DND-41 (cell line): Measurements from ENCODE around the gene MOV10L1.

Source experiments
- ATAC-seq: fragments of 200-7000 bp; cut with Tn5 transposase; 3 replicates; pipeline ENCODE4 v1.9.1; 2021; ENCODE audit warnings: low read depth; ENCODE audit not compliant: insufficient read depth
- DNase-seq: peaks from one replicate; pipeline ENCODE4 v3.0.0-alpha.2; 2020
- H2AFZ ChIP-seq: 2 replicates; pipeline ENCODE4 v1.6.0; 2012; ENCODE audit warnings: low read depth, low read length
- H3K27ac ChIP-seq: 2 replicates; pipeline ENCODE4 v1.5.1; 2012; ENCODE audit warnings: low read length, inconsistent platforms
- H3K27me3 ChIP-seq: fragments of 200-600 bp; sonication (generic); 2 replicates; pipeline ENCODE4 v1.6.0; 2012; ENCODE audit warnings: low read length, mild to moderate bottlenecking, inconsistent platforms; ENCODE audit not compliant: insufficient read depth, poor library complexity
- H3K36me3 ChIP-seq: 2 replicates; pipeline ENCODE4 v1.5.1; 2012; ENCODE audit warnings: low read length, inconsistent platforms; ENCODE audit not compliant: insufficient read depth
- H3K4me1 ChIP-seq: 2 replicates; pipeline ENCODE4 v1.5.1; 2012; ENCODE audit warnings: mild to moderate bottlenecking, low read length; ENCODE audit not compliant: insufficient read depth
- H3K4me2 ChIP-seq: 2 replicates; pipeline ENCODE4 v1.6.0; 2012; ENCODE audit warnings: mild to moderate bottlenecking, moderate library complexity, low read length, inconsistent platforms; ENCODE audit not compliant: insufficient read depth
- H3K4me3 ChIP-seq, 2 experiments: fragments of 200-600 bp in 1 of 2; shearing (Covaris generic) in 1 of 2; 2 replicates each; pipeline ENCODE4 v1.5.1; 2012 to 2016; ENCODE audit warnings: inconsistent platforms in 2 of 2, low read length in 2 of 2, mild to moderate bottlenecking in 2 of 2, low read depth in 1 of 2, moderate library complexity in 1 of 2
- H3K79me2 ChIP-seq: 2 replicates; pipeline ENCODE4 v1.6.0; 2012; ENCODE audit warnings: low read length, inconsistent platforms; ENCODE audit not compliant: insufficient read depth
- H3K9ac ChIP-seq: 2 replicates; pipeline ENCODE4 v1.6.0; 2012; ENCODE audit warnings: low read depth, mild to moderate bottlenecking, inconsistent platforms, low read length, moderate library complexity
- H3K9me3 ChIP-seq: 2 replicates; pipeline ENCODE4 v1.5.1; 2012; ENCODE audit warnings: low read length, moderate library complexity, mild to moderate bottlenecking, inconsistent platforms; ENCODE audit not compliant: insufficient read depth, severe bottlenecking
- H4K20me1 ChIP-seq: 2 replicates; pipeline ENCODE4 v1.6.0; 2012; ENCODE audit warnings: low read length; ENCODE audit not compliant: insufficient read depth
- CTCF ChIP-seq: IDR thresholded peaks from 2 replicates; pipeline ENCODE4 v1.5.1; 2012; ENCODE audit warnings: borderline replicate concordance, low read length, moderate library complexity, mild to moderate bottlenecking; ENCODE audit not compliant: poor library complexity, severe bottlenecking; ENCODE audit errors: extremely low read depth
- EZH2 ChIP-seq: IDR thresholded peaks from 3 replicates; pipeline ENCODE4 v1.6.1; 2012; ENCODE audit warnings: borderline replicate concordance, low read depth, mild to moderate bottlenecking, moderate library complexity, low read length, inconsistent platforms; ENCODE audit not compliant: severe bottlenecking

MOV10L1 gene

GRCh38 chr22:50089682-50090411 is at the start of gene MOV10L1:
Gene MOV10L1 (plus strand): TSS chr22:50090006. CDS start chr22:50090089, 83 bp downstream.
- H2AFZ ChIP-seq, result no peak within 1 kb of the TSS

GRCh38 chr22:50040717-50041116 is 49.1 kb upstream of the MOV10L1 start:
- no peak for ATAC-seq
- H3K27ac ChIP-seq, result no peak overlapping the region

More at GRCh38 chr22:50089682-50090411, at the start of gene MOV10L1:
- peaks cover 5% of the 10 kb centered on the region for H3K27me3 ChIP-seq
- ATAC-seq, result no peak
- H4K20me1 ChIP-seq, result no peaks in the 10 kb centered on the region
- no peak within 1 kb of the TSS for H3K4me2 ChIP-seq
- DNase-seq, result no peak
- TF ChIP-seq EZH2 (no peak), CTCF (no peak)
- H3K79me2 ChIP-seq, result no peaks in the 10 kb centered on the region
- no peaks in the 10 kb centered on the region for H3K4me1 ChIP-seq
- no peak within 1 kb of the TSS for H3K9ac ChIP-seq
- H3K4me3 ChIP-seq, result no peak within 1 kb of the TSS
- H3K27ac ChIP-seq, result no peak within 1 kb of the TSS
- no peaks in the 10 kb centered on the region for H3K36me3 ChIP-seq
- no peaks in the 10 kb centered on the region for H3K9me3 ChIP-seq

GRCh38 chr22:50041361-50042065 is 48.3 kb upstream of the MOV10L1 start:
- Histone ChIP-seq H3K4me1 (no peaks in the 10 kb centered on the region), H2AFZ (no peak overlapping the region), H3K79me2 (no peaks in the 10 kb centered on the region), H3K27me3 (no peaks in the 10 kb centered on the region), H4K20me1 (no peaks in the 10 kb centered on the region), H3K36me3 (no peaks in the 10 kb centered on the region), H3K9ac (no peak overlapping the region), H3K9me3 (no peaks in the 10 kb centered on the region), H3K4me3 (no peak overlapping the region), H3K4me2 (no peak overlapping the region), H3K27ac (no peak overlapping the region)
- TF ChIP-seq CTCF, result no peak
- TF ChIP-seq EZH2, result no peak
- DNase-seq (no peak), ATAC-seq (no peak)

More at GRCh38 chr22:50040717-50041116, 49.1 kb upstream of the MOV10L1 start:
- Histone ChIP-seq H3K4me1 (no peaks in the 10 kb centered on the region), H3K36me3 (no peaks in the 10 kb centered on the region), H2AFZ (no peak overlapping the region), H3K9me3 (no peaks in the 10 kb centered on the region), H4K20me1 (peaks cover 1% of the 10 kb centered on the region; the same call in 1 of the 2 replicates), H3K9ac (no peak overlapping the region), H3K27me3 (peaks cover 1% of the 10 kb centered on the region), H3K4me2 (no peak overlapping the region), H3K79me2 (no peaks in the 10 kb centered on the region), H3K4me3 (no peak overlapping the region)
- DNase-seq, result no peak
- TF ChIP-seq EZH2 (no peak), CTCF (no peak)
